ENCODE data around the gene BLVRB.

- TF ChIP-seq CTCF (IDR thresholded peaks at IDR 0.05) (no peak), POLR2A (IDR thresholded peaks at IDR 0.05) (no peak)
Measured at GRCh38 chr19:40445780-40446262, 19.7 kb downstream of the BLVRB start.
